Neural cell (in vitro differentiated cells): ENCODE results near the gene DCAF5. TPM values are rescaled to one million over a fixed set of nuclear protein-coding genes. Genes with fewer than 3 reads are reported as not detected.

Source experiments
- H2AFZ ChIP-seq: fragments of 200-600, 300-800 bp; sonication (generic), shearing (Covaris generic); 2 replicates; pipeline ENCODE4 v1.6.0; 2014; ENCODE audit warnings: low read depth, mild to moderate bottlenecking, antibody characterized with exemption, low read length, moderate library complexity
- H3F3A ChIP-seq: fragments of 200-600 bp; shearing (Covaris generic); 2 replicates; pipeline ENCODE4 v1.6.1; 2016; ENCODE audit warnings: mild to moderate bottlenecking, moderate library complexity, mixed read lengths, antibody characterized with exemption, low read length; ENCODE audit not compliant: insufficient read depth, poor library complexity, severe bottlenecking
- H3K27ac ChIP-seq: fragments of 200-600, 300-800 bp; sonication (generic), shearing (Covaris generic); 2 replicates; pipeline ENCODE4 v1.5.1; 2014; ENCODE audit warnings: mild to moderate bottlenecking, low read length, moderate library complexity
- H3K27me3 ChIP-seq: fragments of 300-800, 200-600 bp; sonication (generic), shearing (Covaris generic); 2 replicates; pipeline ENCODE4 v1.6.0; 2014; ENCODE audit warnings: mild to moderate bottlenecking, low read depth, low read length, moderate library complexity; ENCODE audit not compliant: insufficient read depth
- H3K36me3 ChIP-seq: fragments of 300-800, 200-600 bp; sonication (generic), shearing (Covaris generic); 2 replicates; pipeline ENCODE4 v1.5.1; 2014; ENCODE audit warnings: mild to moderate bottlenecking, antibody characterized with exemption, low read length, moderate library complexity; ENCODE audit not compliant: insufficient read depth
- H3K4me2 ChIP-seq: fragments of 300-800, 200-600 bp; sonication (generic), shearing (Covaris generic); 2 replicates; pipeline ENCODE4 v1.6.0; 2014; ENCODE audit warnings: mild to moderate bottlenecking, low read length
- H3K4me3 ChIP-seq: fragments of 300-800, 200-600 bp; sonication (generic), shearing (Covaris generic); 2 replicates; pipeline ENCODE4 v1.5.1; 2014; ENCODE audit warnings: mild to moderate bottlenecking, low read length, moderate library complexity
- H3K79me2 ChIP-seq: fragments of 200-600 bp; shearing (Covaris generic); replicated peaks from 2 replicates; pipeline ENCODE4 v1.6.0; 2014; ENCODE audit warnings: mild to moderate bottlenecking, low read length, moderate library complexity; ENCODE audit not compliant: insufficient read depth
- H3K9ac ChIP-seq: fragments of 300-800, 200-600 bp; sonication (generic), shearing (Covaris generic); 2 replicates; pipeline ENCODE4 v1.6.1; 2016; ENCODE audit warnings: mild to moderate bottlenecking, low read length, mixed read lengths
- H3K9me2 ChIP-seq: fragments of 200-600 bp; shearing (Covaris generic); 2 replicates; pipeline ENCODE4 v1.6.1; 2016; ENCODE audit warnings: mild to moderate bottlenecking, low read length, mixed read lengths; ENCODE audit not compliant: insufficient read depth
- H3K9me3 ChIP-seq: fragments of 200-600, 300-800 bp; sonication (generic), shearing (Covaris generic); 2 replicates; pipeline ENCODE4 v1.6.1; 2016; ENCODE audit warnings: mild to moderate bottlenecking, mixed run types, low read length, moderate library complexity, mixed read lengths
- H4K20me1 ChIP-seq: fragments of 200-600 bp; shearing (Covaris generic); 2 replicates; pipeline ENCODE4 v1.6.1; 2016; ENCODE audit warnings: mild to moderate bottlenecking, mixed run types; ENCODE audit not compliant: insufficient read depth
- CTCF ChIP-seq: fragments of 450-650 bp; IDR thresholded peaks from 2 replicates; pipeline ENCODE4 v1.5.1; 2014; ENCODE audit warnings: antibody characterized with exemption, mild to moderate bottlenecking, moderate library complexity; ENCODE audit not compliant: poor library complexity, severe bottlenecking
- EP300 ChIP-seq: fragments of 450-650 bp; conservative IDR thresholded peaks from 2 replicates; pipeline ENCODE4 v1.6.1; 2014; ENCODE audit warnings: antibody characterized with exemption, mild to moderate bottlenecking, moderate library complexity; ENCODE audit not compliant: poor library complexity, severe bottlenecking
- EZH2 ChIP-seq: fragments of 200-600, 300-800 bp; shearing (Covaris generic), sonication (generic); IDR thresholded peaks from 2 replicates; pipeline ENCODE4 v1.6.1; 2014; ENCODE audit warnings: antibody characterized with exemption, low read length, borderline replicate concordance, mild to moderate bottlenecking; ENCODE audit not compliant: insufficient read depth, poor library complexity, severe bottlenecking
- MXI1 ChIP-seq: fragments of 450-650 bp; conservative IDR thresholded peaks from 2 replicates; pipeline ENCODE4 v1.6.1; 2014; ENCODE audit warnings: antibody characterized with exemption, mild to moderate bottlenecking; ENCODE audit not compliant: poor library complexity, severe bottlenecking
- POLR2AphosphoS5 ChIP-seq: IDR thresholded peaks from 2 replicates; pipeline ENCODE4 v1.6.1; 2012
- RAD21 ChIP-seq: fragments of 450-650 bp; conservative IDR thresholded peaks from 2 replicates; pipeline ENCODE4 v1.6.1; 2014; ENCODE audit warnings: antibody characterized with exemption, mild to moderate bottlenecking, moderate library complexity
- REST ChIP-seq: IDR thresholded peaks from 2 replicates; pipeline ENCODE4 v1.6.1; 2012; ENCODE audit warnings: borderline replicate concordance
- SMC3 ChIP-seq: fragments of 450-650 bp; conservative IDR thresholded peaks from 2 replicates; pipeline ENCODE4 v1.6.1; 2014; ENCODE audit warnings: antibody characterized with exemption, mild to moderate bottlenecking, moderate library complexity; ENCODE audit not compliant: poor library complexity
- TAF1 ChIP-seq: IDR thresholded peaks from 2 replicates; pipeline ENCODE4 v1.6.1; 2012; ENCODE audit warnings: low read depth
- polyA plus RNA-seq: library from polyadenylated mRNA; depleted of rRNA; stranded (reverse); fragments of >200 nt; gene quantifications from 2 replicates; pipeline ENCODE4 v1.2.3, GENCODE V29; 2014

The DCAF5 gene
- polyA plus RNA-seq, 1 donor from 2014 or later = 33.5 TPM

GRCh38 chr14:69073915-69074314, 79.0 kb downstream of the DCAF5 start:
- Histone ChIP-seq H3K79me2 (no peaks in the 10 kb centered on the region), H3K9ac (no peak overlapping the region), H3K27me3 (no peaks in the 10 kb centered on the region), H3K9me3 (no peaks in the 10 kb centered on the region), H3K4me2 (no peak overlapping the region), H2AFZ (no peak overlapping the region), H3F3A (no peaks in the 10 kb centered on the region), H3K9me2 (no peaks in the 10 kb centered on the region), H3K4me3 (no peak overlapping the region), H4K20me1 (no peaks in the 10 kb centered on the region), H3K27ac (no peak overlapping the region), H3K36me3 (no peaks in the 10 kb centered on the region)
- no peak for TF ChIP-seq EZH2
- no peak for TF ChIP-seq REST
- TF ChIP-seq MXI1 = no peak
- TF ChIP-seq TAF1 = no peak
- TF ChIP-seq SMC3 = no peak
- TF ChIP-seq CTCF = no peak
- TF ChIP-seq POLR2AphosphoS5 = no peak
- TF ChIP-seq RAD21 = no peak
- TF ChIP-seq EP300 = no peak

GRCh38 chr14:69073429-69073828, 79.5 kb downstream of the DCAF5 start:
- Histone ChIP-seq H3K4me3 (no peak overlapping the region), H3K27ac (no peak overlapping the region), H3K36me3 (no peaks in the 10 kb centered on the region), H2AFZ (no peak overlapping the region), H3K9ac (no peak overlapping the region), H3K9me2 (no peaks in the 10 kb centered on the region), H3K79me2 (no peaks in the 10 kb centered on the region), H3K4me2 (no peak overlapping the region), H3F3A (no peaks in the 10 kb centered on the region), H3K27me3 (no peaks in the 10 kb centered on the region), H4K20me1 (no peaks in the 10 kb centered on the region), H3K9me3 (no peaks in the 10 kb centered on the region)
- TF ChIP-seq POLR2AphosphoS5 = no peak
- no peak for TF ChIP-seq TAF1

- Histone ChIP-seq H3F3A (no peaks in the 10 kb centered on the region), H3K9me3 (no peaks in the 10 kb centered on the region), H3K36me3 (no peaks in the 10 kb centered on the region), H3K4me2 (no peak overlapping the region), H3K9ac (no peak overlapping the region), H3K27ac (no peak overlapping the region), H3K27me3 (no peaks in the 10 kb centered on the region), H2AFZ (no peak overlapping the region), H4K20me1 (no peaks in the 10 kb centered on the region), H3K4me3 (no peak overlapping the region), H3K79me2 (no peaks in the 10 kb centered on the region), H3K9me2 (no peaks in the 10 kb centered on the region)
- TF ChIP-seq CTCF = no peak
- no peak for TF ChIP-seq TAF1
- no peak for TF ChIP-seq REST
- no peak for TF ChIP-seq EZH2
- TF ChIP-seq EP300 = no peak
- no peak for TF ChIP-seq SMC3
- TF ChIP-seq MXI1 = no peak
- TF ChIP-seq POLR2AphosphoS5 = no peak
- no peak for TF ChIP-seq RAD21
Observed at GRCh38 chr14:69072584-69072983, 80.3 kb downstream of the DCAF5 start.
